Psoas muscle (tissue), 8 donors: ENCODE data around the gene ZNF722. TPM values are rescaled to one million over a fixed set of nuclear protein-coding genes. Genes with fewer than 3 reads are reported as not detected.
"Not testable (repeated sequence)": the region's sequence is repeated elsewhere in the genome, so short reads cannot be mapped to it uniquely, and the experiment has no call there.

Experiments used
- ATAC-seq, 4 donors: fragments of 200-7000 bp; cut with Tn5 transposase; one replicate each; pipeline ENCODE4 v1.9.1; 2020; ENCODE audit warnings: moderate library complexity in 3 of 4, mild to moderate bottlenecking in 2 of 4
- DNase-seq, 2 donors: peaks; one replicate each; pipeline ENCODE4 v3.0.0-alpha.2; 2020
- H3K27ac ChIP-seq: fragments of 200-600 bp; one replicate; pipeline ENCODE4 v1.8.0; 2022
- H3K27me3 ChIP-seq, 3 donors: fragments of 200-600 bp in 1 of 3; one replicate each; pipeline versions ENCODE4 v1.6.1 to v1.8.0; 2013 to 2022; ENCODE audit warnings: low read length in 2 of 3, mild to moderate bottlenecking in 2 of 3, moderate library complexity in 1 of 3; ENCODE audit not compliant: insufficient read depth in 3 of 3
- H3K36me3 ChIP-seq, 2 donors: fragments of 200-600 bp in 1 of 2; one replicate each; pipeline versions ENCODE4 v1.6.1 to v1.8.0; 2013 to 2022; ENCODE audit warnings: low read depth in 1 of 2, mild to moderate bottlenecking in 1 of 2, moderate library complexity in 1 of 2; ENCODE audit not compliant: insufficient read depth in 1 of 2
- H3K4me1 ChIP-seq: fragments of 200-600 bp; one replicate; pipeline ENCODE4 v1.8.0; 2022
- H3K4me3 ChIP-seq: fragments of 200-600 bp; one replicate; pipeline ENCODE4 v1.8.0; 2022; ENCODE audit warnings: mild to moderate bottlenecking
- H3K9me3 ChIP-seq: fragments of 200-600 bp; one replicate; pipeline ENCODE4 v1.8.0; 2022
- CTCF ChIP-seq: fragments of 200-600 bp; IDR thresholded peaks from one replicate; pipeline ENCODE4 v1.8.0; 2022; ENCODE audit warnings: antibody characterized with exemption
- WGBS, 3 donors: extraction: QIAGEN DNeasy Blood & Tissue Kit; methylation state at CpG; one replicate each; pipeline versions ENCODE4 v1.1.6 to v1.1.7; 2013; 5-methylcytosine and 5-hydroxymethylcytosine counted together
- intact Hi-C, 2 donors: fragments of 100-400 bp; cut with DNase I; formaldehyde crosslinking; loops; one replicate each; pipeline versions ENCODE4 v1.11.0 to v1.14.2; 2022
- long read RNA-seq, 2 donors: library from polyadenylated mRNA; unstranded; transcript quantifications; one replicate each; pipeline ENCODE4 v2.0.0, GENCODE V29; 2021
- polyA plus RNA-seq, 3 donors: library from polyadenylated mRNA; stranded (reverse); fragments of 200-250 nt; gene quantifications; one replicate each; pipeline ENCODE4 v1.2.3, GENCODE V29; 2013
- total RNA-seq, 4 donors: library from RNA; stranded (reverse); fragmentation: NEBNext Ultra II Directional in 2 of 4; extraction: Animal tissue kit (Norgen Biotek cat#: 25700) in 2 of 4; gene quantifications; one replicate each; pipeline versions ENCODE4 v1.2.1 to v1.2.4, GENCODE V29; 2021 to 2023
- donor health status: healthy with polysubstance abuse.
- donor health status: DM: no; HTN: no; CAD: no; lungs with moderate emphysema.
- donor health status: Bipolar disorder and iron deficiency.
- donor health status: healthy.
- donor health status: DM: yes; HTN: yes; CAD: no.
- donor health status: DM: no; HTN: no; CAD: no.
- donor health status: DM: no; HTN: no; CAD: no.
- donor health status: DM: yes; HTN: yes; CAD: no.

ZNF722 gene
- not detected for total RNA-seq
- not detected for polyA plus RNA-seq
- long read RNA-seq, donor 1 = 0 reads
- long read RNA-seq, donor 2 = 0 reads

DNA sequence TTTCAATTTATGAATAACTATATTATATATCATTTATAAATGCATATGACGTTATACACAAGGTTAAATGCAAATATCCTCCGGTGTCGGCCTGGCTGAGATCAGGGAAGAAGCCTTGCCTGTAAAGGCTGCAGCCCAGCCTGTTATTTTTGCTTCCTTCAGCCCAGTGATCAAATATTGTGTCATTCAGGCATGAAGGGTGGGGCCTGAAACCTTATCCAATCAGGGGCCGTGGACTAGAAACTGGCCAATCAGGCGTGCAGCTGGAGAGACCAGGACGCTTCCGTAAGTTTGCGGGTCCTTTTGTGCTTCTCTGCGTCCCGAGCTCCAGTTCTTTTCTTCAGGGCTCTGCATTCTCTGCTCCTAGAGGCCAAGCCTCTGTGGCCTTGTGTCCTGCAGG is at the start of gene ZNF722:
Gene ZNF722 (plus strand): TSS at position 301 of the 400 bp plus-strand sequence. CDS start 113 bp downstream, outside the sequence.
- WGBS, 3 donors = 84 to 91% (median 86%) methylated on average over 10 of the region's 10 CpGs
- H3K27me3 ChIP-seq = no peaks in the 10 kb centered on the region

GRCh38 chr7:63953181-63953580 is 45.5 kb upstream of the ZNF722 start:
- no peaks in the 10 kb centered on the region for H3K27me3 ChIP-seq
- H3K27ac ChIP-seq = no peak overlapping the region
- WGBS, 3 donors = 38 to 63% (median 52%) methylated on average over 2 of the region's 2 CpGs
- TF ChIP-seq CTCF = no peak
- no peak for DNase-seq
- no peaks in the 10 kb centered on the region for H3K9me3 ChIP-seq
- no peak overlapping the region for H3K4me3 ChIP-seq
- H3K36me3 ChIP-seq = no peaks in the 10 kb centered on the region
- intact Hi-C loops = no loop called here
- no peaks in the 10 kb centered on the region for H3K4me1 ChIP-seq
- ATAC-seq = no peak

More for the DNA sequence above, at the start of gene ZNF722:
- Histone ChIP-seq H3K27ac (no peak within 1 kb of the TSS), H3K4me3 (no peak within 1 kb of the TSS), H3K4me1 (no peaks in the 10 kb centered on the region), H3K9me3 (no peaks in the 10 kb centered on the region), H3K36me3 (no peaks in the 10 kb centered on the region)
- TF ChIP-seq CTCF = no peak
- no peak for ATAC-seq
- intact Hi-C loops = no loop called here
- DNase-seq = no peak

DNA sequence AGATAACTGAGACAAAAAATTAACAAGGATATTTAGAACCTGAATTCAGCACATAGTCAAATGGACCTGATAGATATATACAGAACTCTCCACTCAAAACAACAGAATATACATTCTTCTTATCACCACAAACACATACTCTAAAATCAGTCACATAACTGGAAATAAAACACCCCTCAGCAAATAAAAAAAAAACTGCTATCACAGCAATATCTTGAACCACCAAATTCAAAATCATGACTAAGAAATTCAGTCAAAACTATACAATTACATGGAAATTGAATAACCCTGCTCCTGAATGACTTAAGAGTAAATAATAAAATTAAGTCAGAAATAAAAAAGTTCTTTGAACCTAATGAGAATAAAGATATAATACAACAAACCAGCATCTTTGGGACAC is 30.0 kb upstream of the ZNF722 start:
- H3K4me1 ChIP-seq = no peaks in the 10 kb centered on the region
- H3K4me3 ChIP-seq = no peak overlapping the region
- H3K27me3 ChIP-seq = no peaks in the 10 kb centered on the region
- H3K27ac ChIP-seq = no peak overlapping the region
- intact Hi-C loops = no loop called here
- no peaks in the 10 kb centered on the region for H3K36me3 ChIP-seq
- no peak for TF ChIP-seq CTCF
- no peaks in the 10 kb centered on the region for H3K9me3 ChIP-seq
- DNase-seq (no peak), ATAC-seq (no peak)

DNA sequence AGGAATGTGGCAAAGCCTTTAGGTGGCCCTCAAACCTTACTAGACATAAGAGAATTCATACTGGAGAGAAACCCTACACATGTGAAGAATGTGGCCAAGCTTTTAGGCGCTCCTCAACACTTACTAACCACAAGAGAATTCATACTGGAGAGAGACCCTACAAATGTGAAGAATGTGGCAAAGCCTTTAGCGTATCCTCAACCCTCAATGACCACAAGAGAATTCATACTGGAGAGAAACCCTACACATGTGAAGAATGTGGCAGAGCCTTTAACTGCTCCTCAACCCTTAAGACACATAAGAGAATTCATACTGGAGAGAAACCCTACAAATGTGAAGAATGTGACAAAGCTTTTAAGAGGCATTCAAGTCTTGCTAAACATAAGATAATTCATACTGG is 16.8 kb downstream of the ZNF722 start:
- WGBS, 3 donors = 52 to 75% (median 70%) methylated on average over 2 of the region's 2 CpGs
- H3K36me3 ChIP-seq, H3K27ac ChIP-seq, intact Hi-C loops, H3K4me3 ChIP-seq, H3K4me1 ChIP-seq, ATAC-seq, H3K27me3 ChIP-seq, DNase-seq: not testable (repeated sequence)
- H3K9me3 ChIP-seq = peaks cover 32% of the 10 kb centered on the region

DNA sequence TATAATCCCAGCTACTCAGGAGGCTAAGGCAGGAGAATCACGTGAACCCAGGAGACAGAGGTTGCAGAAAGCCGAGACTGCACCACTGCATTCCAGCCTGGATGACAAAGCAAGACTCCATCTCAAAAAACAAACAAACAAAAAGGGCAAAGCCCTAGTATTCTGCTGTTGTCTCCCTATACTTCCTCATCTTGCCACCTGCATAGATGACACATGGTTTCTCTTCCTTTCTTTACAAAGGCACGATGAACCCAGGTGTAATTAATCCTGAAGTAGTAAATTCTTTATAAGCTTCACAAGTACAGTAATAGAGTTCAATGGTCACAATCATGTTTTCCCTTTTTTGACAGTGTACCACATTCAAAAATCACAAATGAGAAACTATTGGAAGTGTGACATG is 36.7 kb downstream of the ZNF722 start:
- H3K27me3 ChIP-seq = peaks cover 0 to 5% (median 0%) of the 10 kb centered on the region in 3 donors
- H3K9me3 ChIP-seq = peaks cover 11% of the 10 kb centered on the region
- no peak for TF ChIP-seq CTCF
- H3K36me3 ChIP-seq = no peaks in the 10 kb centered on the region
- H3K27ac ChIP-seq = no peak overlapping the region
- intact Hi-C loops = no loop called here
- DNase-seq (no peak), ATAC-seq (no peak)
- no peak overlapping the region for H3K4me3 ChIP-seq
- 78 to 80% (median 79%) methylated on average over 3 of the region's 3 CpGs for WGBS, 3 donors
- H3K4me1 ChIP-seq = no peaks in the 10 kb centered on the region
